Measurements from ENCODE around the gene ZNF280B. TPM values are rescaled to one million over a fixed set of nuclear protein-coding genes. Genes with fewer than 3 reads are reported as not detected.
"Not testable (repeated sequence)": the region's sequence is repeated elsewhere in the genome, so short reads cannot be mapped to it uniquely, and the experiment has no call there.

The ZNF280B gene
- total and polyA plus RNA-seq, 3 experiments from 2014 or later: 2.9 to 3.2 (median 3.0) TPM

DNA sequence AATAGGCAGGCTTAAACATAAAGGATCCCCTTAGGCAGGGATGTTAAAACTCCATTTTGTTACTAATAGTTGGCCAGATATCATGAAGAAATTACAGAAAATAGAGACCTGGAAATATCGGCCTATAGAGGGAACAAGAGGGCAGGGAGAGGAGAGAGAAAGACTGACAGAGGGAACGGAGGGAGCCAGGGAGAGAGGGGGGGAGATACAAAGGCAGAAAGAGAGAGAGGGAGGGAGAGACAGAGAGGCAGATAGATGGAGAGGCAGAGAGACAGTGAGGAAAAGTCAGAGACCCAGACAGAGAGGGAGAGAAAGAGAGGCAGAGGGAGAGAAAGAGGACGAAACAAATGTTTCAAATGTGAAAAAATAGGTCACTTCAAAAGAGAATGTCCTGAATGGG lies 53.5 kb downstream of the ZNF280B start:
- Mint-ChIP-seq H3K9me3 (peaks cover 29 to 51% (median 44%) of the 10 kb centered on the region in 5 donors), H3K4me1 (peaks cover 0 to 5% (median 2%) of the 10 kb centered on the region in 3 donors), H3K4me3 (no peak overlapping the region), H3K27me3 (peaks cover 25 to 54% of the 10 kb centered on the region in 2 donors), H3K27ac (no peak overlapping the region), H3K36me3 (peaks cover 0 to 23% (median 0%) of the 10 kb centered on the region in 3 donors)
- Histone ChIP-seq H3K4me1 (ENCODE audit: insufficient read depth, low read length) (no peaks in the 10 kb centered on the region), H3K4me3 (ENCODE audit: low read length) (no peak overlapping the region), H3K9me3 (ENCODE audit: low read length) (peaks cover 14% of the 10 kb centered on the region), H3K27ac (ENCODE audit: low read depth, low read length) (no peak overlapping the region), H3K36me3 (ENCODE audit: insufficient read depth, low read length) (no peaks in the 10 kb centered on the region), H3K27me3 (ENCODE audit: insufficient read depth, low read length, poor library complexity, severe bottlenecking) (no peaks in the 10 kb centered on the region)
- DNase-seq: no peak
- POLR2A ChIA-PET: no interaction called here
- CTCF ChIA-PET: no interaction called here

GRCh38 chr22:22452996-22453686 lies 55.4 kb downstream of the ZNF280B start:
- H3K36me3 Mint-ChIP-seq: peaks cover 0 to 23% (median 0%) of the 10 kb centered on the region in 3 donors
- H3K27ac Mint-ChIP-seq: no peak overlapping the region
- Histone ChIP-seq H3K4me3 (ENCODE audit: low read length) (no peak overlapping the region), H3K27me3 (ENCODE audit: insufficient read depth, low read length, poor library complexity, severe bottlenecking) (no peaks in the 10 kb centered on the region), H3K4me1 (ENCODE audit: insufficient read depth, low read length) (no peaks in the 10 kb centered on the region), H3K9me3 (ENCODE audit: low read length) (no peaks in the 10 kb centered on the region), H3K36me3 (ENCODE audit: insufficient read depth, low read length) (no peaks in the 10 kb centered on the region), H3K27ac (ENCODE audit: low read depth, low read length) (no peak overlapping the region)
- no peak overlapping the region for H3K4me3 Mint-ChIP-seq
- ChIA-PET POLR2A (no interaction called here), CTCF (no interaction called here)
- peaks cover 25 to 61% of the 10 kb centered on the region in 2 donors for H3K27me3 Mint-ChIP-seq
- peaks cover 0 to 5% (median 2%) of the 10 kb centered on the region in 3 donors for H3K4me1 Mint-ChIP-seq
- DNase-seq: no peak
- peaks cover 20 to 33% (median 27%) of the 10 kb centered on the region in 5 donors for H3K9me3 Mint-ChIP-seq

DNA sequence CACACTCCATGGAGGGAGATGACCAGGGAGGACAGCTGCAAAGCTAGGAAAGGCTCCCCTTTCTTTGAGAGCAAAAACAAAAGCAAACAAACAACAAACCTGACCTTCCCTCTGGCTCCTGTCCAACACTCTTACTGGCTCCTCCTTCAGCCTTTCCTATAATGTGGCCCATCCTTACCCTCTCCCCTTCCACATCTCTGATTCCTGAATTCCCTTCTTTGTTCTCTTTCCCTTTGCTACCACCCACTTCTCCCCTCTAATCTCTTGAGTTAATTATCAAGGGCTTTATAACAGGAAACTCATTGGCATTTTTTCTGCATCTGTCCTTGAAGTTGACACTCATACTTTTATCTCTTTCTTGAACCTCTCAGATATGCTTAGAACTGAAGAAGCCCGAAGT lies 56.3 kb downstream of the ZNF280B start:
- Histone ChIP-seq H3K4me1 (ENCODE audit: insufficient read depth, low read length) (no peaks in the 10 kb centered on the region), H3K27me3 (ENCODE audit: insufficient read depth, low read length, poor library complexity, severe bottlenecking) (no peaks in the 10 kb centered on the region), H3K4me3 (ENCODE audit: low read length) (no peak overlapping the region), H3K27ac (ENCODE audit: low read depth, low read length) (no peak overlapping the region), H3K9me3 (ENCODE audit: low read length) (no peaks in the 10 kb centered on the region), H3K36me3 (ENCODE audit: insufficient read depth, low read length) (no peaks in the 10 kb centered on the region)
- Mint-ChIP-seq H3K27me3 (peaks cover 26 to 62% of the 10 kb centered on the region in 2 donors), H3K4me1 (peaks cover 0 to 5% (median 2%) of the 10 kb centered on the region in 3 donors), H3K9me3 (peaks cover 15 to 27% (median 25%) of the 10 kb centered on the region in 5 donors), H3K4me3 (no peak overlapping the region), H3K36me3 (peaks cover 0 to 23% (median 0%) of the 10 kb centered on the region in 3 donors), H3K27ac (no peak overlapping the region)
- POLR2A ChIA-PET: no interaction called here
- DNase-seq: no peak
- CTCF ChIA-PET: no interaction called here

- Mint-ChIP-seq H3K4me1 (peaks cover 0 to 5% (median 2%) of the 10 kb centered on the region in 3 donors), H3K9me3 (peaks cover 15 to 27% (median 25%) of the 10 kb centered on the region in 5 donors), H3K27me3 (peaks cover 27 to 69% of the 10 kb centered on the region in 2 donors), H3K36me3 (peaks cover 0 to 19% (median 0%) of the 10 kb centered on the region in 3 donors), H3K4me3 (no peak overlapping the region), H3K27ac (no peak overlapping the region)
- Histone ChIP-seq H3K9me3 (ENCODE audit: low read length) (no peaks in the 10 kb centered on the region), H3K27me3 (ENCODE audit: insufficient read depth, low read length, poor library complexity, severe bottlenecking) (no peaks in the 10 kb centered on the region), H3K4me1 (ENCODE audit: insufficient read depth, low read length) (no peaks in the 10 kb centered on the region), H3K36me3 (ENCODE audit: insufficient read depth, low read length) (no peaks in the 10 kb centered on the region), H3K4me3 (ENCODE audit: low read length) (no peak overlapping the region), H3K27ac (ENCODE audit: low read depth, low read length) (no peak overlapping the region)
- DNase-seq: no peak
- CTCF ChIA-PET: no interaction called here
- POLR2A ChIA-PET: no interaction called here
Measured at GRCh38 chr22:22450343-22450839, 58.2 kb downstream of the ZNF280B start.

GRCh38 chr22:22449819-22450218 lies 58.7 kb downstream of the ZNF280B start:
- POLR2A ChIA-PET: no interaction called here
- Histone ChIP-seq H3K36me3 (ENCODE audit: insufficient read depth, low read length) (no peaks in the 10 kb centered on the region), H3K4me1 (ENCODE audit: insufficient read depth, low read length) (no peaks in the 10 kb centered on the region), H3K27ac (ENCODE audit: low read depth, low read length) (no peak overlapping the region), H3K9me3 (ENCODE audit: low read length) (no peaks in the 10 kb centered on the region), H3K4me3 (ENCODE audit: low read length) (no peak overlapping the region), H3K27me3 (ENCODE audit: insufficient read depth, low read length, poor library complexity, severe bottlenecking) (no peaks in the 10 kb centered on the region)
- DNase-seq: no peak
- Mint-ChIP-seq H3K4me3 (no peak overlapping the region), H3K9me3 (peaks cover 15 to 27% (median 25%) of the 10 kb centered on the region in 5 donors), H3K27ac (no peak overlapping the region), H3K4me1 (peaks cover 0 to 5% (median 2%) of the 10 kb centered on the region in 3 donors), H3K27me3 (peaks cover 22 to 69% of the 10 kb centered on the region in 2 donors), H3K36me3 (peaks cover 0 to 13% (median 0%) of the 10 kb centered on the region in 3 donors)
- CTCF ChIA-PET: no interaction called here

DNA sequence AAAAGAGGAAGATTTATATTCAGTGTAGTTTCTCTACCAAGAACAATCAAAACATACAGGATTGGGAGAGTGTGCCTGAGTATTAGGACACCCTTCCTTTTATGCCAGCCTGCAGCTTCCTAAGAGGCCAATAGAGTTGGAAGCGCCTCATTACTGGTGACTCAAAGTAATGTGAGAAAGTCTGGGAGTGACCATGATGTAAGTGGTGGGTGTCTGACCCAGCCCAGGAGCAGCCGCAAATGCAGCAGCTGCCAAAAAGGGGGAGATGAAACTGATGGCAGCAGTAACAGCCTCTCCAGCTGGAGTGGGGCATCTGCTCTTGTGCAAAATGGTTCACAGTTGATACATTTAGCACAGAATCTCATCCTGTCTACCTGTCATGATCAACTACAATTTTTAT lies 62.0 kb downstream of the ZNF280B start:
- Mint-ChIP-seq H3K4me3 (no peak overlapping the region), H3K27ac (no peak overlapping the region), H3K27me3 (peaks cover 15 to 63% of the 10 kb centered on the region in 2 donors), H3K36me3 (no peaks in the 10 kb centered on the region), H3K9me3 (peaks cover 0 to 9% (median 3%) of the 10 kb centered on the region in 5 donors), H3K4me1 (no peaks in the 10 kb centered on the region)
- H3K9me3 ChIP-seq (ENCODE audit: low read length): no peaks in the 10 kb centered on the region
- H3K36me3 ChIP-seq (ENCODE audit: insufficient read depth, low read length): no peaks in the 10 kb centered on the region
- ChIA-PET CTCF (no interaction called here), POLR2A (no interaction called here)
- H3K27ac ChIP-seq (ENCODE audit: low read depth, low read length): no peak overlapping the region
- no peak overlapping the region for H3K4me3 ChIP-seq (ENCODE audit: low read length)
- H3K27me3 ChIP-seq (ENCODE audit: insufficient read depth, low read length, poor library complexity, severe bottlenecking): no peaks in the 10 kb centered on the region
- no peak for DNase-seq
- no peaks in the 10 kb centered on the region for H3K4me1 ChIP-seq (ENCODE audit: insufficient read depth, low read length)

GRCh38 chr22:22444007-22444589 lies 64.4 kb downstream of the ZNF280B start:
- H3K27me3 ChIP-seq (ENCODE audit: insufficient read depth, low read length, poor library complexity, severe bottlenecking); POLR2A ChIA-PET; H3K9me3 ChIP-seq (ENCODE audit: low read length); CTCF ChIA-PET; H3K36me3 ChIP-seq (ENCODE audit: insufficient read depth, low read length); H3K9me3 Mint-ChIP-seq; H3K4me1 Mint-ChIP-seq; H3K27ac Mint-ChIP-seq; DNase-seq; H3K4me3 ChIP-seq (ENCODE audit: low read length); H3K27ac ChIP-seq (ENCODE audit: low read depth, low read length); H3K36me3 Mint-ChIP-seq; H3K4me1 ChIP-seq (ENCODE audit: insufficient read depth, low read length): not testable (repeated sequence)
- H3K27me3 Mint-ChIP-seq: peaks cover 16 to 71% of the 10 kb centered on the region in 2 donors
- peak overlapping the region in 1 of 7 donors; percentile 58 for H3K4me3 Mint-ChIP-seq

- H3K4me1 Mint-ChIP-seq: no peaks in the 10 kb centered on the region
- Histone ChIP-seq H3K27ac (ENCODE audit: low read depth, low read length) (no peak overlapping the region), H3K4me1 (ENCODE audit: insufficient read depth, low read length) (no peaks in the 10 kb centered on the region), H3K36me3 (ENCODE audit: insufficient read depth, low read length) (no peaks in the 10 kb centered on the region), H3K27me3 (ENCODE audit: insufficient read depth, low read length, poor library complexity, severe bottlenecking) (no peaks in the 10 kb centered on the region), H3K4me3 (ENCODE audit: low read length) (no peak overlapping the region), H3K9me3 (ENCODE audit: low read length) (no peaks in the 10 kb centered on the region)
- no peak overlapping the region for H3K4me3 Mint-ChIP-seq
- H3K27ac Mint-ChIP-seq: no peak overlapping the region
- no peak for DNase-seq
- ChIA-PET CTCF (no interaction called here), POLR2A (no interaction called here)
- H3K27me3 Mint-ChIP-seq: peaks cover 17 to 75% of the 10 kb centered on the region in 2 donors
- no peaks in the 10 kb centered on the region for H3K36me3 Mint-ChIP-seq
- H3K9me3 Mint-ChIP-seq: peaks cover 0 to 9% (median 3%) of the 10 kb centered on the region in 5 donors
Measured at GRCh38 chr22:22442928-22443709, 65.4 kb downstream of the ZNF280B start.

All from CD8-positive, alpha-beta memory T cell (primary cell).